ENCODE results near the gene RRP1B.

Gene RRP1B

GRCh38 chr21:43721206-43721605 is 61.8 kb downstream of the RRP1B start:
- DNase-seq (ENCODE audit: low spot score): no peak

DNA sequence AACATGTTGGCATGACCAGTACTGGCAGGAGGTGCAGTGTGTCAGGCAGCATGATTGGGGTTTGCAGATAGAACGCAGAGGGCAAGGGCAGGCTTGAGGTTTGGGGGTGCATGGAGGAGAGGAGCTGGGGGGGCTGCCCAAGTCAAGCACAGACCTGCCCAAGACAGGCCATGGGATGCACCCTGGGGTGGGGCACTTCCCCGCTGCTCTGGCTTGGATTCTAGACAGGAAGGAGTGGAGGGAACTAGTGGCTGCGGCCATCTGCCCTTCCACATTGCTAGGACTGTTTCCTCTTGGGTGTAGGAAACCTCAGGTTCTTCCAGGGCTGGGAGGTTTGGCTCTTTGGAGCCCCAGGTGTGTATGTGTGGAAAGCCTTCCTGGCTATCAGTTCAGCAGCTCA is 62.6 kb downstream of the RRP1B start:
- no peak for DNase-seq (ENCODE audit: low spot score)

DNA sequence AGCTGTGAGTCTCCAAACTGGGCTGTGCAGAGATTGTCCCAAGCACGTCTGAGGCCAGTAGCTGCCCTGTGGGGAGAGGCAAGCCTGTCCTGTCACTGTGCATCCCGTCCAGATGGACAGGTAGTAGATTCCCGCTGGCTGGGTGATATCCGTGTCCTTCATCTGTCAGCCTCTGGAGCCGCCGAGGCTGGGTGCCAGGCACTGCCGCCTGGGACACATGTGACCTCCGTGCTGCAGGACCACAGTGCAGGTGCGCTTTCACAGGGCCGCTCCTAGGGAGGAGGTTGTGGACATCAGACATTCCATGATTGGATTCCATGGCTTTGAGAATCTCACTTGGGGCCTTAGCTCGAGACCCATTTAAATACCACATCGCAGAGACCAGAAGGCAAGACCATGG is 64.3 kb downstream of the RRP1B start:
- DNase-seq (ENCODE audit: low spot score): no peak

GRCh38 chr21:43726686-43727518 is 67.5 kb downstream of the RRP1B start:
- peak; percentile 60 for DNase-seq (ENCODE audit: low spot score)

DNA sequence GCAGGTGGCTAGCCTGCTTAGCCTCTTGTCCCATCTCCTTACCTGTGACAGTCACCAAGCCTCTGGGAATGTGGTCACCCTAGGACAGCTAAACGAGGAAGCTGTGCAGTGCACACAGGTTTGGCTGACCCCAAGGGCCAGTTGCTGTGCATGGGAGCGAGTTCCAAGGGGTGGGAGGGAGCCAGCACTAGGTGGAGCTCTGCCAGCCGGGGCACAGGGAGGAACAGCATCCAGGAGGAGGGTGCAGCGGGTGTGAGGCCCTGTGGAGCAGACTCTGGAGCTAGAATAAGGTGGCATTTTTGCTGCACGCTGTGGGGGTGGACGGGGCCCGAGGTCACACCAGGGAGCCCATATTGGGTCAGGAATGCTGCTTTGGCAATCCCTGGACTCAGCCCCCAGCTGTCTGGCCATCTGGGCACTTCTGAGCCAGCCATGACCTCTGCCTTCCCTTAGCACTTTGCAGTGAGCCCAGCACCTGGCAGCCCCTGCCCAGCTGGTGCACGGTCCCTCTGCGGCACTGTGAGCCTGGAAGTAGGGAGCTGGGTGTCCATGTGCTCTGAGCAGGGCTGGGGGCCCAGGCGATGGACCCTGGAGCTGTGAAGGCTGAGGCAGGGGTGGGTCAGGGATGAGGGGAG is 68.3 kb downstream of the RRP1B start:
- peak; percentile 80 for DNase-seq (ENCODE audit: low spot score)

GRCh38 chr21:43728154-43728466 is 68.8 kb downstream of the RRP1B start:
- no peak for DNase-seq (ENCODE audit: low spot score)

GRCh38 chr21:43728467-43729390 is 69.4 kb downstream of the RRP1B start:
- peak; percentile 99 for DNase-seq (ENCODE audit: low spot score)

DNA sequence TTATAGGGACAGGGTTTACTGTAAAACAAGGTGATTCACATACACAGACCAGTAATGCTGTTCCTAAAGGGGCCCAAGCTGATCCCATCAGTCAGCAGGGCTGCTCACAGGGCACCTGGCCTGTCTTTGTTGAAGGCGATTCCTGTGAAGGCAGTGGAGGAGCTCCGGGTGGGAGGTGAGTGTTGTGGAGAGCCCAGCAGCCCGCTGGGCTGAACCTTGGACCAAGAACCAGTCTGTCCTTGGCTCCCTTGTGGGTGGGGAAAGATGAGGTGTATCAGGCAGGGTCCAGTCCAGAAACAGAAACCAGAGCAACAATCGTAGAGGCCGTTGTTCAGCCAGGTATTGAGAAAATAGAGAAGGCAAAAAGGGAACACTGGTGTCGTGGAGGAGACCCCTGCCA is 72.1 kb downstream of the RRP1B start:
- no peak for DNase-seq (ENCODE audit: low spot score)

DNA sequence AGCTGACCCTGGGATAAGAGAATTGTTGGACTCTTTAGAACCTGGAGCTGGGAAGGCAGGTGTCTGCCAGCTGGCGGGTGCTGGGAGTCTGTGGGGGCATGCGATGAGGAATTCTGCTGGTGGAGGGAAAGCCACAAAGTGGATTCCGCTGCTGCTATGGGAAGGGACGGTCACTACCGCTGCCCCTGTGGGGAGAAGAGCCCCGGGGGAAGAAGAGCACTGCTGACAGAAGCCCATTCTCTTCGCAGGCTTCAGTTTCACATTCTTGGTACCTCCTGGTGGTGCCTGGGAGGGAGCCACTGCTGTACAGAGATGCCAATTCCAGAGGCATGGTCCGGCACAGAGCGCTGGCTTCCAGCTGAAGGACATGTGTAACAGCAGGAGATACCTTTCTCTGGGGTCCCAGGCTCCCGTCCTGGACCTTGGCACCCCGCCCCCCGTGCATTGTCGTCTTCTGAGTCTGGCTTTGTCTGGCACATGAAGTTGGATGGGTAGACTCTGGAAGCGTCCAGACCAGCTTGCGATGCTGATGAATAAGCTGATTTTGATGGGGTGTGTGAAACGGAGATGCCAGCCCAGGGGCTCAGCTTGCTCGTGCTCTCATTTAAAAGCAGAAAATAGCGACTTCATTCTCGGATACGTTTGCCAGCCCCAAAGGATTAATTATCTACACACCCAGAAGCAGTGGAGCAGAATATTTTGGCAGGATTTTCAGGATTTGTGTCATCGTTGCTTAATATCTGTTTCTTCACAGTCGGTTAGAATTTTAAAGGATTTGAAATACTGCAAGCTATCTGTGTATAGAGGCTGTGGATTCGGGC is 72.7 kb downstream of the RRP1B start:
- DNase-seq (ENCODE audit: low spot score): peak; percentile 81

DNA sequence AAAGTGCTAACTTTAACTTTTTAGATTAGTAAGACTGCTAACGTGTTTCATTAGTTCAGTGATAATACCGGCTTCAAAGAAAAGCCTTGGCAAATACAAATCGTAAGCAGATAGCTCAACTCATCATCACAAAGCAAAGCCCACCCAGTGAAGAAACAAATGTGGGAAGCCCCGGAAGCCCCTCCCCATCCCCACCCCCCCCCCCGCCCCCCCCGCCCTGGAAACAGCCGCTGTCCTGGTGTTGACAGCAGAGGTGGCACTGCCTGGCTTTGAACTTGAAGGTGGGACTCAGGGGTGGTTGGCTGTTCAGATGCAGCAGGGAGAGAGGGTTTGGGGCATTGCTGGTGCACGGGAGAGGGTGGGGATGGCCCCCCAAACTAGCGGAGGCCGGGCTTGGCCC is 73.7 kb downstream of the RRP1B start:
- no peak for DNase-seq (ENCODE audit: low spot score)

GRCh38 chr21:43733529-43734071 is 74.2 kb downstream of the RRP1B start:
- peak; percentile 77 for DNase-seq (ENCODE audit: low spot score)

- DNase-seq (ENCODE audit: low spot score): peak; percentile 76
Observed at GRCh38 chr21:43734131-43734927, 75.0 kb downstream of the RRP1B start.

- DNase-seq (ENCODE audit: low spot score): peak; percentile 63
Observed at GRCh38 chr21:43734928-43735229, 75.5 kb downstream of the RRP1B start.

DNA sequence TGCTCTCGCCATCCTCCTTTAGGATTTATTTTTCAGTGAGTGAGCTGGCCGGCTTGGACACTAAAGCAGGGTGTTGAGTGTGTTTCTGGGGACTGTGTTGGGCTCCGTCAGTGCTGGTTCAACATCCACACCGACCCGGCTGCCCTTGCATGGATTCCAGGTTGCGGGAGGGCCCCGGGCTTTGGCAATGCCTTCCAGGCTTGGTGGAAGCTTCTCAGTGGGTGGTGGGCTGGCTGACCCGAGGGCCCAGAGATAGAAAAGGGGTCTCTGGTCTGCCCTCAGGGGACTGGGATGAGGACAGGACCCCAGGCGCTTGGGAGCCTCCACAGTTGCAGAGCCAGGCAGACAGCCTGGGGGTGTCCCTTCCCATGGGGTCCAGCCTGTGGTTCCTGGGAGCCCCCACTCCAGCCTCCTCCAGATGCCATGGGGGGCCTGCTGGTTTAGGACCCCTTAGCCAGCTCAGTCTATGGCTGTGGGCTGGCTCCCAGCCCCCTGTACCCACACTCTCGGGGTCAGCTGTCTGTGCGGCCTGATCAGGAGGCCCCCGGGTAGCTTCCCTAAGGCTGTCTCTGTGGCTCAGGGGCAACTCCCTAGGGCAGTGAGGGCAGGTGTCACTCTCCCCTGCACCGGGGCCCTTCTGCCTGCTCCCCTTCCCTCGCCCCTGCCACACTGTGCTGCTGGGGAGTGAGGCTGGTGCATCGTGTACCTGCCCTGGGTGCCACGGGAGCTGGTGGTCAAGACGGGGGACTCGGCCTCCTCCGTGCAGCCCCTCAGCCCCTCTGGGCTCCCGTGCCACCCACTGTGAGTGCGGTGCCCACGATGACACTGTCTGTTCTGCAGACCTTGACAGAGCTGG is 76.1 kb downstream of the RRP1B start:
- no peak for DNase-seq (ENCODE audit: low spot score)

GRCh38 chr21:43736224-43736883 is 77.0 kb downstream of the RRP1B start:
- DNase-seq (ENCODE audit: low spot score): peak; percentile 78

- DNase-seq (ENCODE audit: low spot score): no peak
Observed at GRCh38 chr21:43737158-43737950, 78.0 kb downstream of the RRP1B start.

DNA sequence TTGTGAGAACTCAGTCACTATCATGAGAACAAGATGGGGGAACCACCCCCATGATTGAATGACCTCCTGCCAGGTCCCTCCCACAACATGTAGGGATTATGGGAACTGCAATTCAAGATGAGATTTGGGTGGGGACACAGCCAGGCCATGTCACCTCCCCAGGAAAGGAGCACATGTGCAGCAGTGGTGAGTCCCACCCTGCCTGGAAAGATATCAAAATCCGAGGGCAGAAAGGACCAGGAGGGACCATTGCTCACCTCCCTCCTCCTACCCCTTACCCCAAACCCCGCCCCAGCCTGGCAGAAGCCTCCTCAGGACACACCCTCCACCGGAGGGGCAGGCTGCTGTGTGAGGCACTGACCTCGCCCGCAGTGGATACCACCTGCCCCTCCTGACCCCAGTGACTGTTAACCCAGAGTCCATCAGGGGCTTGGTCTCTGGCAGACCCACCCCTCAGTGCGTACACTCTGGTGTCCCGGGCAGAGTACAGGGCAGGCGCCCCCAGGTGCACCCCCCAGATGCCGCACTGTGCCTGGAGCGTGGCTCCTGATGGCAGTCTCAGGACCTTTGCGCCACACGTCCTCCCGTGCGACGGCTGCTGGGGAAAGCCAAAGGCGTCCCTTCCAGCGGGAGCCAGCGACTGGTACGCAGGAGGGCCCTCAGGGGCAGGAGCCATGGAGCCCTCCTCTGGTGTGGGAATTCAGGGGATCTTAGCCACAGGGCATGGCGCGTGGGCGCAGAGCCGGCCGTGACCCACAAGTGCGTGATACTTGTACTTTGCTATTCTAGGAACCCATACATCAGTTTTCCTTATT is 80.5 kb downstream of the RRP1B start:
- no peak for DNase-seq (ENCODE audit: low spot score)

All from kidney tubule cell (primary cell).